HCT116 (cell line): ENCODE data around the gene UBE2M. TPM values are rescaled to one million over a fixed set of nuclear protein-coding genes. Genes with fewer than 3 reads are reported as not detected.
A peak's percentile ranks its signal among the peaks of the same experiment; 100 is the strongest.

Experiments used
- ATAC-seq: fragments of 200-7000 bp; cut with Tn5 transposase; 2 replicates; pipeline ENCODE4 v1.9.1; 2020; ENCODE audit warnings: mild to moderate bottlenecking, moderate library complexity
- BruUV-seq: library from RNA; stranded (reverse); fragments of 400-500 nt; replicated peaks from 2 replicates; lab custom pipeline; 2021; lab: Mats Ljungman, UMichigan
- CTCF ChIA-PET: fragments of 300-600 bp; sonication (Branson Sonifier 250); formaldehyde crosslinking; loops from one replicate; lab custom pipeline; 2021; ENCODE audit warnings: antibody characterized with exemption; lab: Charles Lee
- POLR2A ChIA-PET: fragments of 300-600, 350-600 bp; sonication (Branson Sonifier 250); formaldehyde crosslinking; loops from one replicate; lab custom pipeline; 2021; ENCODE audit warnings: antibody characterized with exemption; lab: Charles Lee
- RAD21 ChIA-PET, 2 experiments: fragments of 300-600 bp; sonication (Branson Sonifier 250); formaldehyde crosslinking; loops; one replicate each; lab custom pipeline; 2023; ENCODE audit warnings: low total read pairs in 2 of 2; ENCODE audit not compliant: uncharacterized antibody in 2 of 2, unreplicated experiment in 2 of 2, low non-redundant PET in 1 of 2; lab: Charles Lee
- DNase-seq: peaks from one replicate; pipeline ENCODE4 v3.0.0-alpha.2; 2010; ENCODE audit warnings: low read depth, low spot score
- H2AFZ ChIP-seq: fragments of 200-600 bp; shearing (Covaris generic), sonication (generic); 2 replicates; pipeline ENCODE4 v1.6.1; 2017; ENCODE audit warnings: low read depth, mixed run types, mixed read lengths, antibody characterized with exemption, low read length; ENCODE audit not compliant: poor library complexity, severe bottlenecking
- H3K27ac ChIP-seq: 2 replicates; pipeline ENCODE4 v1.5.1; 2012; ENCODE audit warnings: low read depth, low read length
- H3K27me3 ChIP-seq: fragments of 200-600 bp; sonication (generic); 2 replicates; pipeline ENCODE4 v1.6.1; 2016; ENCODE audit warnings: mixed run types, low read length, mixed read lengths; ENCODE audit not compliant: insufficient read depth
- H3K36me3 ChIP-seq, 2 experiments: fragments of 200-500 bp in 1 of 2; fragments of 200-600 bp in 1 of 2; sonication (Bioruptor generic) in 1 of 2; sonication (generic) in 1 of 2; 2 replicates each; pipeline versions ENCODE4 v1.5.1 to v1.6.1; 2014 to 2016; ENCODE audit warnings: low read length in 2 of 2, inconsistent platforms in 1 of 2, mixed read lengths in 1 of 2, mixed run types in 1 of 2; ENCODE audit not compliant: insufficient read depth in 2 of 2, control insufficient read depth in 1 of 2
- H3K4me1 ChIP-seq, 2 experiments: fragments of 200-600 bp in 1 of 2; sonication (generic) in 1 of 2; 2 replicates each; pipeline versions ENCODE4 v1.5.1 to v1.6.1; 2012 to 2017; ENCODE audit warnings: low read length in 2 of 2, inconsistent platforms in 1 of 2, mild to moderate bottlenecking in 1 of 2, mixed read lengths in 1 of 2, mixed run types in 1 of 2, moderate library complexity in 1 of 2; ENCODE audit not compliant: insufficient read depth in 2 of 2, control insufficient read depth in 1 of 2
- H3K4me2 ChIP-seq: fragments of 200-600 bp; sonication (generic); 2 replicates; pipeline ENCODE4 v1.6.1; 2017; ENCODE audit warnings: mixed run types, low read length, mixed read lengths
- H3K4me3 ChIP-seq, 2 experiments: fragments of 200-600 bp in 1 of 2; sonication (generic) in 1 of 2; replicated peaks in 1 of 2; 2 replicates each; pipeline ENCODE4 v1.5.1; 2011 to 2016; ENCODE audit warnings: low read length in 2 of 2, control low read depth in 1 of 2, low read depth in 1 of 2, mild to moderate bottlenecking in 1 of 2, mixed read lengths in 1 of 2, mixed run types in 1 of 2
- H3K79me2 ChIP-seq: fragments of 200-600 bp; sonication (generic); 2 replicates; pipeline ENCODE4 v1.6.1; 2017; ENCODE audit warnings: mild to moderate bottlenecking, mixed run types, low read length, moderate library complexity, mixed read lengths; ENCODE audit not compliant: insufficient read depth
- H3K9ac ChIP-seq: fragments of 200-600 bp; sonication (generic); 2 replicates; pipeline ENCODE4 v1.6.1; 2016; ENCODE audit warnings: low read length, mixed read lengths
- H3K9me2 ChIP-seq: fragments of 200-600 bp; sonication (generic), shearing (Covaris generic); 2 replicates; pipeline ENCODE4 v1.6.1; 2017; ENCODE audit warnings: mixed run types, mild to moderate bottlenecking, moderate library complexity; ENCODE audit not compliant: insufficient read depth
- H3K9me3 ChIP-seq, 2 experiments: fragments of 200-500 bp in 1 of 2; fragments of 200-600 bp in 1 of 2; sonication (Bioruptor generic) in 1 of 2; sonication (generic) in 1 of 2; 2 replicates each; pipeline ENCODE4 v1.6.1; 2014 to 2017; ENCODE audit warnings: low read length in 2 of 2, mixed read lengths in 2 of 2, inconsistent platforms in 1 of 2, low read depth in 1 of 2, mild to moderate bottlenecking in 1 of 2, mixed run types in 1 of 2, moderate library complexity in 1 of 2; ENCODE audit not compliant: control insufficient read depth in 1 of 2, insufficient read depth in 1 of 2
- H4K20me1 ChIP-seq: fragments of 200-600 bp; sonication (generic), shearing (Covaris generic); 2 replicates; pipeline ENCODE4 v1.6.1; 2017; ENCODE audit warnings: mixed run types, mild to moderate bottlenecking, moderate library complexity; ENCODE audit not compliant: insufficient read depth
- ATF3 ChIP-seq: IDR thresholded peaks from 2 replicates; pipeline ENCODE4 v1.6.1; 2012
- CBX3 ChIP-seq: IDR thresholded peaks from 2 replicates; pipeline ENCODE4 v1.6.1; 2012; ENCODE audit warnings: low read depth
- CEBPB ChIP-seq: IDR thresholded peaks from 2 replicates; pipeline ENCODE4 v1.6.1; 2012; ENCODE audit warnings: low read depth
- EGR1 ChIP-seq: IDR thresholded peaks from 2 replicates; pipeline ENCODE4 v1.6.1; 2012; ENCODE audit warnings: low read depth
- ELF1 ChIP-seq: IDR thresholded peaks from 2 replicates; pipeline ENCODE4 v1.6.1; 2012; ENCODE audit warnings: low read depth, borderline replicate concordance
- EZH2 ChIP-seq: fragments of 200-600 bp; sonication (generic); IDR thresholded peaks from 2 replicates; pipeline ENCODE4 v1.6.1; 2017; ENCODE audit warnings: antibody characterized with exemption, mixed run types
- EZH2phosphoT487 ChIP-seq: fragments of 200-600 bp; IDR thresholded peaks from 2 replicates; pipeline ENCODE4 v1.6.1; 2018; ENCODE audit warnings: antibody characterized with exemption, borderline replicate concordance
- JUND ChIP-seq: IDR thresholded peaks from 2 replicates; pipeline ENCODE4 v1.6.1; 2012
- MAX ChIP-seq: IDR thresholded peaks from 2 replicates; pipeline ENCODE4 v1.6.1; 2012
- POLR2A ChIP-seq: IDR thresholded peaks from 2 replicates; pipeline ENCODE4 v1.7.0; 2011; ENCODE audit warnings: borderline replicate concordance; ENCODE audit not compliant: insufficient read depth, insufficient read length; ENCODE audit errors: extremely low read depth
- POLR2AphosphoS5 ChIP-seq: IDR thresholded peaks from 2 replicates; pipeline ENCODE4 v1.6.1; 2011; ENCODE audit warnings: mild to moderate bottlenecking, low read depth, low read length, moderate library complexity
- RAD21 ChIP-seq: IDR thresholded peaks from 2 replicates; pipeline ENCODE4 v1.6.1; 2012; ENCODE audit warnings: low read depth, mild to moderate bottlenecking
- SIN3A ChIP-seq: IDR thresholded peaks from 2 replicates; pipeline ENCODE4 v1.6.1; 2012; ENCODE audit warnings: low read depth
- SP1 ChIP-seq: IDR thresholded peaks from 2 replicates; pipeline ENCODE4 v1.6.1; 2012; ENCODE audit warnings: low read depth
- SRF ChIP-seq: IDR thresholded peaks from 2 replicates; pipeline ENCODE4 v1.6.1; 2012; ENCODE audit warnings: low read depth
- YY1 ChIP-seq: IDR thresholded peaks from 2 replicates; pipeline ENCODE4 v1.6.1; 2011; ENCODE audit warnings: low read length, low read depth, moderate library complexity, mild to moderate bottlenecking; ENCODE audit not compliant: insufficient replicate concordance; ENCODE audit errors: extremely low read depth
- ZBTB33 ChIP-seq: IDR thresholded peaks from 2 replicates; pipeline ENCODE4 v1.6.1; 2011; ENCODE audit warnings: mild to moderate bottlenecking, low read length, moderate library complexity; ENCODE audit not compliant: insufficient replicate concordance; ENCODE audit errors: extremely low read depth
- ZFX ChIP-seq: fragments of 450-650 bp; IDR thresholded peaks from 2 replicates; pipeline ENCODE4 v1.6.1; 2017
- intact Hi-C: fragments of 100-400 bp; cut with micrococcal nuclease; formaldehyde crosslinking; loops from 2 replicates; pipeline ENCODE4 v1.10.0; 2022
- total RNA-seq: library from RNA; stranded (reverse); gene quantifications from one replicate; pipeline ENCODE4 v1.2.1, GENCODE V29; 2021; ENCODE audit not compliant: unreplicated experiment

Gene UBE2M
- total RNA-seq, 1 experiment from 2014 or later: 120 TPM

GRCh38 chr19:58561373-58562121 lies 3.1 kb upstream of the UBE2M start:
- no peaks in the 10 kb centered on the region for H3K9me2 ChIP-seq
- H3K27ac ChIP-seq: 0 out of 2 replicates have a peak overlapping the region, but pooled peaks have one; percentile 98
- H4K20me1 ChIP-seq: no peaks in the 10 kb centered on the region
- H3K4me3 ChIP-seq: no peak overlapping the region
- ATAC-seq: no peak
- no peaks in the 10 kb centered on the region for H3K9me3 ChIP-seq
- ChIA-PET RAD21 (no interaction called here), POLR2A (no interaction called here), CTCF (no interaction called here)
- no peak for TF ChIP-seq SRF
- no peak for TF ChIP-seq MAX
- no peak for TF ChIP-seq CBX3
- TF ChIP-seq SP1: no peak
- no peak for TF ChIP-seq ATF3
- TF ChIP-seq EZH2: no peak
- TF ChIP-seq POLR2A: no peak
- no peak for TF ChIP-seq JUND
- no peak for TF ChIP-seq RAD21
- TF ChIP-seq ZBTB33: no peak
- TF ChIP-seq CEBPB: no peak
- TF ChIP-seq EZH2phosphoT487: no peak
- TF ChIP-seq EGR1: no peak
- TF ChIP-seq YY1: no peak
- no peak for TF ChIP-seq SIN3A
- TF ChIP-seq POLR2AphosphoS5: no peak
- TF ChIP-seq ELF1: no peak
- no peak for TF ChIP-seq ZFX
- H3K27me3 ChIP-seq: no peaks in the 10 kb centered on the region
- no TSS peak for BruUV-seq
- H3K4me2 ChIP-seq: no peak overlapping the region
- H3K79me2 ChIP-seq: peaks cover 36% of the 10 kb centered on the region
- H3K9ac ChIP-seq: no peak overlapping the region
- H3K36me3 ChIP-seq: peaks cover 2 to 7% of the 10 kb centered on the region in 2 experiments; a peak in 2 of 4 replicates
- H2AFZ ChIP-seq: no peak overlapping the region
- DNase-seq: no peak
- intact Hi-C loops: no loop called here
- peaks cover 13 to 26% of the 10 kb centered on the region in 2 experiments for H3K4me1 ChIP-seq
